GM23338 (cell line): ENCODE data around the gene CCDC71L. TPM values are rescaled to one million over a fixed set of nuclear protein-coding genes. Genes with fewer than 3 reads are reported as not detected.

Experiments
- ATAC-seq: fragments of 200-7000 bp; cut with Tn5 transposase; 3 replicates; pipeline ENCODE4 v1.9.1; 2020
- DNase-seq: peaks from one replicate; pipeline ENCODE4 v3.0.0-alpha.2; 2015; ENCODE audit warnings: low spot score
- H2AFZ ChIP-seq: fragments of 200-600 bp; sonication (generic); 2 replicates; pipeline ENCODE4 v1.8.0; 2016; ENCODE audit warnings: antibody characterized with exemption, mild to moderate bottlenecking, moderate library complexity
- H3F3A ChIP-seq: fragments of 200-600 bp; sonication (generic); replicated peaks from 2 replicates; pipeline ENCODE4 v1.8.0; 2017; ENCODE audit warnings: antibody characterized with exemption, mixed run types, low read depth
- H3K27ac ChIP-seq: fragments of 200-600 bp; sonication (generic); 2 replicates; pipeline ENCODE4 v1.6.1; 2016; ENCODE audit warnings: low read depth
- H3K27me3 ChIP-seq: fragments of 200-600 bp; sonication (generic); 2 replicates; pipeline ENCODE4 v1.8.0; 2016; ENCODE audit warnings: mild to moderate bottlenecking, mixed run types, moderate library complexity; ENCODE audit not compliant: insufficient read depth
- H3K36me3 ChIP-seq: fragments of 200-600 bp; sonication (generic); 2 replicates; pipeline ENCODE4 v1.8.0; 2016; ENCODE audit warnings: mild to moderate bottlenecking; ENCODE audit not compliant: insufficient read depth
- H3K4me1 ChIP-seq: fragments of 200-600 bp; sonication (generic); 2 replicates; pipeline ENCODE4 v1.8.0; 2016; ENCODE audit warnings: mild to moderate bottlenecking, moderate library complexity; ENCODE audit not compliant: insufficient read depth
- H3K4me2 ChIP-seq: fragments of 200-600 bp; sonication (generic); 2 replicates; pipeline ENCODE4 v1.7.1; 2017; ENCODE audit warnings: mixed run types
- H3K4me3 ChIP-seq: fragments of 200-600 bp; sonication (generic); 2 replicates; pipeline ENCODE4 v1.6.1; 2016; ENCODE audit warnings: mixed run types
- H3K79me2 ChIP-seq: fragments of 200-600 bp; sonication (generic); replicated peaks from 2 replicates; pipeline ENCODE4 v1.8.0; 2017; ENCODE audit warnings: mild to moderate bottlenecking; ENCODE audit not compliant: insufficient read depth
- H3K9me2 ChIP-seq: fragments of 200-600 bp; sonication (generic); 2 replicates; pipeline ENCODE4 v1.8.0; 2017; ENCODE audit not compliant: insufficient read depth
- H4K20me1 ChIP-seq: fragments of 200-600 bp; sonication (generic); replicated peaks from 2 replicates; pipeline ENCODE4 v1.8.0; 2017; ENCODE audit warnings: mild to moderate bottlenecking; ENCODE audit not compliant: insufficient read depth
- H3K27ac Mint-ChIP-seq: 2 replicates; pipeline ENCODE4 v1.8.0; 2020; ENCODE audit warnings: inconsistent platforms, mild to moderate bottlenecking, moderate library complexity, mixed read lengths
- H3K27me3 Mint-ChIP-seq: 3 replicates; pipeline ENCODE4 v1.8.0; 2022; ENCODE audit warnings: low read depth, mild to moderate bottlenecking, moderate library complexity, mixed read lengths, inconsistent platforms; ENCODE audit not compliant: insufficient read depth, poor library complexity
- H3K36me3 Mint-ChIP-seq: 3 replicates; pipeline ENCODE4 v1.8.0; 2021; ENCODE audit warnings: low read depth, mild to moderate bottlenecking, inconsistent platforms, moderate library complexity, mixed read lengths
- H3K4me1 Mint-ChIP-seq: 3 replicates; pipeline ENCODE4 v1.8.0; 2020; ENCODE audit warnings: mild to moderate bottlenecking, inconsistent platforms, mixed read lengths
- H3K4me3 Mint-ChIP-seq: 3 replicates; pipeline ENCODE4 v1.8.0; 2021; ENCODE audit warnings: moderate library complexity, mild to moderate bottlenecking, inconsistent platforms, mixed read lengths
- H3K9me3 Mint-ChIP-seq: 3 replicates; pipeline ENCODE4 v1.8.0; 2020; ENCODE audit warnings: moderate library complexity, mild to moderate bottlenecking, inconsistent platforms, mixed read lengths
- CREB1 ChIP-seq: fragments of 250-450 bp; sonication (Bioruptor Pico); IDR thresholded peaks from 2 replicates; pipeline ENCODE4 v1.5.0; 2020; ENCODE audit warnings: low read depth, mild to moderate bottlenecking, moderate library complexity
- EZH2 ChIP-seq: fragments of 200-600 bp; sonication (generic); IDR thresholded peaks from one replicate; pipeline ENCODE4 v1.8.0; 2017; ENCODE audit warnings: antibody characterized with exemption, mild to moderate bottlenecking, low read depth; ENCODE audit not compliant: unreplicated experiment
- EZH2phosphoT487 ChIP-seq: fragments of 200-600 bp; sonication (generic); IDR thresholded peaks from one replicate; pipeline ENCODE4 v1.8.1; 2018; ENCODE audit warnings: antibody characterized with exemption; ENCODE audit not compliant: unreplicated experiment
- JUNB ChIP-seq: IDR thresholded peaks from one replicate; pipeline ENCODE4 v1.6.1; 2016; ENCODE audit warnings: antibody characterized with exemption; ENCODE audit not compliant: unreplicated experiment
- NANOG ChIP-seq: IDR thresholded peaks from 2 replicates; pipeline ENCODE4 v1.6.1; 2016; ENCODE audit warnings: antibody characterized with exemption, borderline replicate concordance
- POLR2AphosphoS5 ChIP-seq: IDR thresholded peaks from 2 replicates; pipeline ENCODE4 v1.6.1; 2016; ENCODE audit warnings: antibody characterized with exemption, low read depth
- STAT1 ChIP-seq: IDR thresholded peaks from one replicate; pipeline ENCODE4 v1.6.1; 2016; ENCODE audit warnings: antibody characterized with exemption; ENCODE audit not compliant: unreplicated experiment
- ZNF114 ChIP-seq: fragments of 250-450 bp; sonication (Bioruptor Pico); IDR thresholded peaks from 2 replicates; pipeline ENCODE4 v1.5.0; 2020; ENCODE audit warnings: mild to moderate bottlenecking, moderate library complexity
- ZNF331 ChIP-seq: fragments of 250-450 bp; sonication (Bioruptor Pico); IDR thresholded peaks from 2 replicates; pipeline ENCODE4 v1.5.0; 2020; ENCODE audit warnings: low read depth, mild to moderate bottlenecking, moderate library complexity
- polyA plus RNA-seq: library from polyadenylated mRNA; unstranded; fragments of >200 nt; fragmentation: Nextera tagmentation; extraction: Ambion mirVana; gene quantifications from 2 replicates; pipeline ENCODE4 v1.2.1, GENCODE V29; 2016
- total RNA-seq: library from RNA; depleted of rRNA; stranded (reverse); fragments of >200 nt; shearing (Covaris generic); gene quantifications from 2 replicates; pipeline ENCODE4 v1.2.3, GENCODE V29; 2014
- TF ChIP-seq, protein P1 (sequence below), 2 experiments: fragments of 200-600 bp in 1 of 2; sonication (generic) in 1 of 2; conservative IDR thresholded peaks; 2 replicates each; pipeline versions ENCODE4 v1.5.1 to v1.6.1; 2016 to 2017; ENCODE audit warnings: antibody characterized with exemption in 2 of 2, low read depth in 2 of 2, mild to moderate bottlenecking in 2 of 2, moderate library complexity in 1 of 2
- TF ChIP-seq, protein P2 (sequence below): IDR thresholded peaks from 2 replicates; pipeline ENCODE4 v1.6.1; 2016; ENCODE audit warnings: antibody characterized with exemption
- TF ChIP-seq, protein P3 (sequence below): fragments of 250-450 bp; sonication (Bioruptor Pico); IDR thresholded peaks from 2 replicates; pipeline ENCODE4 v1.5.0; 2020; ENCODE audit warnings: mild to moderate bottlenecking, moderate library complexity
- TF ChIP-seq, protein P4 (sequence below): IDR thresholded peaks from one replicate; pipeline ENCODE4 v1.6.1; 2018; ENCODE audit warnings: antibody characterized with exemption; ENCODE audit not compliant: unreplicated experiment

Gene CCDC71L
- total and polyA plus RNA-seq, 2 experiments from 2014 or later = 8.4 to 32.3 TPM

DNA sequence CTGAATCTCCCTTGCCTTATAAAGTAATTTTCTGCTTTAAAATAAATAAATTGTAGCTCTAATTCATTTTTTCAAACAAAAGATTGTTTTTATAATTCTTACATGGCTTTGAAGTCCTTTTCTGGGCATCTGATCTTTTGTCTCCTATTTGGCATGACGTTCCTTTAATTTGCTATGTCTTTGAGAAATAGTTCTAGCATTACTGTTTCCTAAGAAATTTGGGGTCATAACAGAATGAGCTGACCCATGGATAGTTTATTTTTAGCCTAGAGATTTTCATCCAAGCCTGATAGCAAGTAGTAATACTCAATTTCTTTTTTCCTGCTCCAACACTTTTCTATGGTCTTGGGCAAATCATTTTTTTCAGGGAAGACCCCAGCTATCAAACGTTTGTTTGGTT is 31.4 kb downstream of the CCDC71L start:
- H3K9me2 ChIP-seq = peaks cover 20% of the 10 kb centered on the region
- no peaks in the 10 kb centered on the region for H3K36me3 ChIP-seq
- H3K27ac Mint-ChIP-seq = no peak overlapping the region
- H3K79me2 ChIP-seq = no peaks in the 10 kb centered on the region
- no peak overlapping the region for H3K4me2 ChIP-seq
- peaks cover 17% of the 10 kb centered on the region; the same call in 2 of the 3 replicates for H3K4me1 Mint-ChIP-seq
- H3F3A ChIP-seq = no peaks in the 10 kb centered on the region
- H3K4me3 Mint-ChIP-seq = no peak overlapping the region
- TF ChIP-seq ZNF331 (no peak), NANOG (no peak), EZH2phosphoT487 (no peak), STAT1 (no peak), ZNF114 (CRISPR knock-in tag) (no peak), JUNB (no peak), EZH2 (no peak), POLR2AphosphoS5 (no peak), CREB1 (CRISPR knock-in tag) (no peak)
- TF ChIP-seq, protein P1, sequence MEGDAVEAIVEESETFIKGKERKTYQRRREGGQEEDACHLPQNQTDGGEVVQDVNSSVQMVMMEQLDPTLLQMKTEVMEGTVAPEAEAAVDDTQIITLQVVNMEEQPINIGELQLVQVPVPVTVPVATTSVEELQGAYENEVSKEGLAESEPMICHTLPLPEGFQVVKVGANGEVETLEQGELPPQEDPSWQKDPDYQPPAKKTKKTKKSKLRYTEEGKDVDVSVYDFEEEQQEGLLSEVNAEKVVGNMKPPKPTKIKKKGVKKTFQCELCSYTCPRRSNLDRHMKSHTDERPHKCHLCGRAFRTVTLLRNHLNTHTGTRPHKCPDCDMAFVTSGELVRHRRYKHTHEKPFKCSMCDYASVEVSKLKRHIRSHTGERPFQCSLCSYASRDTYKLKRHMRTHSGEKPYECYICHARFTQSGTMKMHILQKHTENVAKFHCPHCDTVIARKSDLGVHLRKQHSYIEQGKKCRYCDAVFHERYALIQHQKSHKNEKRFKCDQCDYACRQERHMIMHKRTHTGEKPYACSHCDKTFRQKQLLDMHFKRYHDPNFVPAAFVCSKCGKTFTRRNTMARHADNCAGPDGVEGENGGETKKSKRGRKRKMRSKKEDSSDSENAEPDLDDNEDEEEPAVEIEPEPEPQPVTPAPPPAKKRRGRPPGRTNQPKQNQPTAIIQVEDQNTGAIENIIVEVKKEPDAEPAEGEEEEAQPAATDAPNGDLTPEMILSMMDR (conservative IDR thresholded peaks at IDR 0.05; ENCODE audit: low read depth in 2 of 2) = no peak
- TF ChIP-seq, protein P2, sequence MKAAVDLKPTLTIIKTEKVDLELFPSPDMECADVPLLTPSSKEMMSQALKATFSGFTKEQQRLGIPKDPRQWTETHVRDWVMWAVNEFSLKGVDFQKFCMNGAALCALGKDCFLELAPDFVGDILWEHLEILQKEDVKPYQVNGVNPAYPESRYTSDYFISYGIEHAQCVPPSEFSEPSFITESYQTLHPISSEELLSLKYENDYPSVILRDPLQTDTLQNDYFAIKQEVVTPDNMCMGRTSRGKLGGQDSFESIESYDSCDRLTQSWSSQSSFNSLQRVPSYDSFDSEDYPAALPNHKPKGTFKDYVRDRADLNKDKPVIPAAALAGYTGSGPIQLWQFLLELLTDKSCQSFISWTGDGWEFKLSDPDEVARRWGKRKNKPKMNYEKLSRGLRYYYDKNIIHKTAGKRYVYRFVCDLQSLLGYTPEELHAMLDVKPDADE = no peak
- TF ChIP-seq, protein P3, sequence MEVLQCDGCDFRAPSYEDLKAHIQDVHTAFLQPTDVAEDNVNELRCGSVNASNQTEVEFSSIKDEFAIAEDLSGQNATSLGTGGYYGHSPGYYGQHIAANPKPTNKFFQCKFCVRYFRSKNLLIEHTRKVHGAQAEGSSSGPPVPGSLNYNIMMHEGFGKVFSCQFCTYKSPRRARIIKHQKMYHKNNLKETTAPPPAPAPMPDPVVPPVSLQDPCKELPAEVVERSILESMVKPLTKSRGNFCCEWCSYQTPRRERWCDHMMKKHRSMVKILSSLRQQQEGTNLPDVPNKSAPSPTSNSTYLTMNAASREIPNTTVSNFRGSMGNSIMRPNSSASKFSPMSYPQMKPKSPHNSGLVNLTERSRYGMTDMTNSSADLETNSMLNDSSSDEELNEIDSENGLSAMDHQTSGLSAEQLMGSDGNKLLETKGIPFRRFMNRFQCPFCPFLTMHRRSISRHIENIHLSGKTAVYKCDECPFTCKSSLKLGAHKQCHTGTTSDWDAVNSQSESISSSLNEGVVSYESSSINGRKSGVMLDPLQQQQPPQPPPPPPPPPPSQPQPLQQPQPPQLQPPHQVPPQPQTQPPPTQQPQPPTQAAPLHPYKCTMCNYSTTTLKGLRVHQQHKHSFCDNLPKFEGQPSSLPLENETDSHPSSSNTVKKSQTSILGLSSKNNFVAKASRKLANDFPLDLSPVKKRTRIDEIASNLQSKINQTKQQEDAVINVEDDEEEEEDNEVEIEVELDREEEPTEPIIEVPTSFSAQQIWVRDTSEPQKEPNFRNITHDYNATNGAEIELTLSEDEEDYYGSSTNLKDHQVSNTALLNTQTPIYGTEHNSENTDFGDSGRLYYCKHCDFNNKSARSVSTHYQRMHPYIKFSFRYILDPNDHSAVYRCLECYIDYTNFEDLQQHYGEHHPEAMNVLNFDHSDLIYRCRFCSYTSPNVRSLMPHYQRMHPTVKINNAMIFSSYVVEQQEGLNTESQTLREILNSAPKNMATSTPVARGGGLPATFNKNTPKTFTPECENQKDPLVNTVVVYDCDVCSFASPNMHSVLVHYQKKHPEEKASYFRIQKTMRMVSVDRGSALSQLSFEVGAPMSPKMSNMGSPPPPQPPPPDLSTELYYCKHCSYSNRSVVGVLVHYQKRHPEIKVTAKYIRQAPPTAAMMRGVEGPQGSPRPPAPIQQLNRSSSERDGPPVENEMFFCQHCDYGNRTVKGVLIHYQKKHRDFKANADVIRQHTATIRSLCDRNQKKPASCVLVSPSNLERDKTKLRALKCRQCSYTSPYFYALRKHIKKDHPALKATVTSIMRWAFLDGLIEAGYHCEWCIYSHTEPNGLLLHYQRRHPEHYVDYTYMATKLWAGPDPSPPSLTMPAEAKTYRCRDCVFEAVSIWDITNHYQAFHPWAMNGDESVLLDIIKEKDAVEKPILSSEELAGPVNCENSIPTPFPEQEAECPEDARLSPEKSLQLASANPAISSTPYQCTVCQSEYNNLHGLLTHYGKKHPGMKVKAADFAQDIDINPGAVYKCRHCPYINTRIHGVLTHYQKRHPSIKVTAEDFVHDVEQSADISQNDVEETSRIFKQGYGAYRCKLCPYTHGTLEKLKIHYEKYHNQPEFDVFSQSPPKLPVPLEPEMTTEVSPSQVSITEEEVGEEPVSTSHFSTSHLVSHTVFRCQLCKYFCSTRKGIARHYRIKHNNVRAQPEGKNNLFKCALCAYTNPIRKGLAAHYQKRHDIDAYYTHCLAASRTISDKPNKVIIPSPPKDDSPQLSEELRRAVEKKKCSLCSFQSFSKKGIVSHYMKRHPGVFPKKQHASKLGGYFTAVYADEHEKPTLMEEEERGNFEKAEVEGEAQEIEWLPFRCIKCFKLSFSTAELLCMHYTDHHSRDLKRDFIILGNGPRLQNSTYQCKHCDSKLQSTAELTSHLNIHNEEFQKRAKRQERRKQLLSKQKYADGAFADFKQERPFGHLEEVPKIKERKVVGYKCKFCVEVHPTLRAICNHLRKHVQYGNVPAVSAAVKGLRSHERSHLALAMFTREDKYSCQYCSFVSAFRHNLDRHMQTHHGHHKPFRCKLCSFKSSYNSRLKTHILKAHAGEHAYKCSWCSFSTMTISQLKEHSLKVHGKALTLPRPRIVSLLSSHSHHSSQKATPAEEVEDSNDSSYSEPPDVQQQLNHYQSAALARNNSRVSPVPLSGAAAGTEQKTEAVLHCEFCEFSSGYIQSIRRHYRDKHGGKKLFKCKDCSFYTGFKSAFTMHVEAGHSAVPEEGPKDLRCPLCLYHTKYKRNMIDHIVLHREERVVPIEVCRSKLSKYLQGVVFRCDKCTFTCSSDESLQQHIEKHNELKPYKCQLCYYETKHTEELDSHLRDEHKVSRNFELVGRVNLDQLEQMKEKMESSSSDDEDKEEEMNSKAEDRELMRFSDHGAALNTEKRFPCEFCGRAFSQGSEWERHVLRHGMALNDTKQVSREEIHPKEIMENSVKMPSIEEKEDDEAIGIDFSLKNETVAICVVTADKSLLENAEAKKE (CRISPR knock-in tag) = no peak
- TF ChIP-seq, protein P4, sequence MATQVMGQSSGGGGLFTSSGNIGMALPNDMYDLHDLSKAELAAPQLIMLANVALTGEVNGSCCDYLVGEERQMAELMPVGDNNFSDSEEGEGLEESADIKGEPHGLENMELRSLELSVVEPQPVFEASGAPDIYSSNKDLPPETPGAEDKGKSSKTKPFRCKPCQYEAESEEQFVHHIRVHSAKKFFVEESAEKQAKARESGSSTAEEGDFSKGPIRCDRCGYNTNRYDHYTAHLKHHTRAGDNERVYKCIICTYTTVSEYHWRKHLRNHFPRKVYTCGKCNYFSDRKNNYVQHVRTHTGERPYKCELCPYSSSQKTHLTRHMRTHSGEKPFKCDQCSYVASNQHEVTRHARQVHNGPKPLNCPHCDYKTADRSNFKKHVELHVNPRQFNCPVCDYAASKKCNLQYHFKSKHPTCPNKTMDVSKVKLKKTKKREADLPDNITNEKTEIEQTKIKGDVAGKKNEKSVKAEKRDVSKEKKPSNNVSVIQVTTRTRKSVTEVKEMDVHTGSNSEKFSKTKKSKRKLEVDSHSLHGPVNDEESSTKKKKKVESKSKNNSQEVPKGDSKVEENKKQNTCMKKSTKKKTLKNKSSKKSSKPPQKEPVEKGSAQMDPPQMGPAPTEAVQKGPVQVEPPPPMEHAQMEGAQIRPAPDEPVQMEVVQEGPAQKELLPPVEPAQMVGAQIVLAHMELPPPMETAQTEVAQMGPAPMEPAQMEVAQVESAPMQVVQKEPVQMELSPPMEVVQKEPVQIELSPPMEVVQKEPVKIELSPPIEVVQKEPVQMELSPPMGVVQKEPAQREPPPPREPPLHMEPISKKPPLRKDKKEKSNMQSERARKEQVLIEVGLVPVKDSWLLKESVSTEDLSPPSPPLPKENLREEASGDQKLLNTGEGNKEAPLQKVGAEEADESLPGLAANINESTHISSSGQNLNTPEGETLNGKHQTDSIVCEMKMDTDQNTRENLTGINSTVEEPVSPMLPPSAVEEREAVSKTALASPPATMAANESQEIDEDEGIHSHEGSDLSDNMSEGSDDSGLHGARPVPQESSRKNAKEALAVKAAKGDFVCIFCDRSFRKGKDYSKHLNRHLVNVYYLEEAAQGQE = no peak
- no peaks in the 10 kb centered on the region for H4K20me1 ChIP-seq
- no peaks in the 10 kb centered on the region for H3K27me3 ChIP-seq
- ATAC-seq (no peak), DNase-seq (no peak)
- H3K27me3 Mint-ChIP-seq = peaks cover 3% of the 10 kb centered on the region
- H3K4me1 ChIP-seq = peaks cover 18% of the 10 kb centered on the region
- H3K4me3 ChIP-seq = no peak overlapping the region
- no peak overlapping the region for H2AFZ ChIP-seq
- no peaks in the 10 kb centered on the region for H3K9me3 Mint-ChIP-seq
- H3K27ac ChIP-seq = no peak overlapping the region
- no peaks in the 10 kb centered on the region; the same call in 2 of the 3 replicates for H3K36me3 Mint-ChIP-seq
